Mammary epithelial cell (primary cell): Measurements from ENCODE around the gene MYH14.
"Not testable (repeated sequence)": the region's sequence is repeated elsewhere in the genome, so short reads cannot be mapped to it uniquely, and the experiment has no call there.

ENCODE experiments used
- CTCF ChIP-seq, 2 donors: IDR thresholded peaks in 1 of 2; conservative IDR thresholded peaks in 1 of 2; 2 replicates each; pipeline ENCODE4 v1.5.1; 2011 to 2012; ENCODE audit warnings: inconsistent platforms in 2 of 2, low read length in 2 of 2, mild to moderate bottlenecking in 2 of 2, control low read depth in 1 of 2, low read depth in 1 of 2; ENCODE audit not compliant: insufficient read depth in 1 of 2; ENCODE audit errors: extremely low read depth in 1 of 2
- EZH2 ChIP-seq: IDR thresholded peaks from 2 replicates; pipeline ENCODE4 v1.6.1; 2012; ENCODE audit warnings: low read length, inconsistent platforms, borderline replicate concordance

- TF ChIP-seq CTCF (conservative IDR thresholded peaks at IDR 0.05 in 1 of 2, IDR thresholded peaks at IDR 0.05 in 1 of 2; ENCODE audit: extremely low read depth in 1 of 2, insufficient read depth in 1 of 2, low read depth in 1 of 2, low read length in 2 of 2); EZH2: not testable (repeated sequence)
These were observed 34.1 kb downstream of the MYH14 start for GRCh38 chr19:50237493-50237892.
